ENCODE results near the gene SLC25A26. TPM values are rescaled to one million over a fixed set of nuclear protein-coding genes. Genes with fewer than 3 reads are reported as not detected.

SLC25A26 gene
- total RNA-seq, 4 donors from 2014 or later = 8.5 to 26.3 (median 16.7) TPM

GRCh38 chr3:66392966-66393332 lies 172.1 kb downstream of the SLC25A26 start:
- TF ChIP-seq CTCF (IDR thresholded peaks at IDR 0.05) = no peak
- no peak for TF ChIP-seq POLR2A (IDR thresholded peaks at IDR 0.05)
- intact Hi-C loops (cut with DNase I) = no loop called here
- H3K9me3 ChIP-seq = no peaks in the 10 kb centered on the region
- H3K27me3 ChIP-seq = no peaks in the 10 kb centered on the region
- peaks cover 0 to 23% (median 0%) of the 10 kb centered on the region in 3 donors for H3K4me1 ChIP-seq
- WGBS, 2 donors = 86 to 94% methylated on average over 2 of the region's 2 CpGs
- peaks cover 0 to 78% (median 6%) of the 10 kb centered on the region in 3 donors for H3K36me3 ChIP-seq
- no peak overlapping the region for H3K4me3 ChIP-seq
- DNase-seq = no peak
- peak overlapping the region in 3 of 4 donors; percentile 9 to 57 (median 37) for H3K27ac ChIP-seq

- WGBS, 2 donors = 66 to 74% methylated on average over 12 to 13 of the region's 13 CpGs
- Histone ChIP-seq H3K4me1 (peaks cover 0 to 23% (median 0%) of the 10 kb centered on the region in 3 donors), H3K27me3 (no peaks in the 10 kb centered on the region), H3K4me3 (peak overlapping the region in 1 of 4 donors; percentile 6), H3K27ac (peak overlapping the region in 3 of 4 donors; percentile 9 to 57 (median 46)), H3K36me3 (peaks cover 0 to 80% (median 6%) of the 10 kb centered on the region in 3 donors), H3K9me3 (no peaks in the 10 kb centered on the region)
- DNase-seq = no peak
- TF ChIP-seq CTCF (IDR thresholded peaks at IDR 0.05) (no peak), POLR2A (IDR thresholded peaks at IDR 0.05) (no peak)
- intact Hi-C loops (cut with DNase I) = no loop called here
These were observed 172.7 kb downstream of the SLC25A26 start for GRCh38 chr3:66393333-66394005.

- Histone ChIP-seq H3K4me3 (no peak overlapping the region), H3K9me3 (no peaks in the 10 kb centered on the region), H3K36me3 (peaks cover 0 to 83% (median 6%) of the 10 kb centered on the region in 3 donors), H3K27me3 (no peaks in the 10 kb centered on the region), H3K4me1 (peaks cover 0 to 23% (median 0%) of the 10 kb centered on the region in 3 donors), H3K27ac (peak overlapping the region in 3 of 4 donors; percentile 9 to 57 (median 46))
- no peak for TF ChIP-seq CTCF (IDR thresholded peaks at IDR 0.05)
- TF ChIP-seq POLR2A (IDR thresholded peaks at IDR 0.05) = no peak
- 80 to 81% methylated on average over 7 to 9 of the region's 12 CpGs for WGBS, 2 donors
- DNase-seq = no peak
- intact Hi-C loops (cut with DNase I) = no loop called here
These were observed 173.4 kb downstream of the SLC25A26 start for GRCh38 chr3:66394019-66394752.

- Histone ChIP-seq H3K4me3 (no peak overlapping the region), H3K36me3 (peaks cover 0 to 89% (median 6%) of the 10 kb centered on the region in 3 donors), H3K4me1 (peaks cover 0 to 23% (median 0%) of the 10 kb centered on the region in 3 donors), H3K9me3 (no peaks in the 10 kb centered on the region), H3K27ac (peak overlapping the region in 2 of 4 donors; percentile 32 to 57), H3K27me3 (no peaks in the 10 kb centered on the region)
- TF ChIP-seq POLR2A (IDR thresholded peaks at IDR 0.05) (no peak), CTCF (IDR thresholded peaks at IDR 0.05) (no peak)
- 77 to 88% methylated on average over 5 to 8 of the region's 8 CpGs for WGBS, 2 donors
- DNase-seq = no peak
- intact Hi-C loops (cut with DNase I) = no loop called here
These were observed 174.0 kb downstream of the SLC25A26 start for GRCh38 chr3:66394753-66395249.

GRCh38 chr3:66395635-66396034 lies 174.8 kb downstream of the SLC25A26 start:
- H3K27ac ChIP-seq = no peak overlapping the region
- TF ChIP-seq CTCF (IDR thresholded peaks at IDR 0.05) (no peak), POLR2A (IDR thresholded peaks at IDR 0.05) (no peak)
- no peaks in the 10 kb centered on the region for H3K9me3 ChIP-seq
- no peaks in the 10 kb centered on the region for H3K27me3 ChIP-seq
- DNase-seq = no peak
- intact Hi-C loops (cut with DNase I) = no loop called here
- H3K36me3 ChIP-seq = peaks cover 0 to 98% (median 6%) of the 10 kb centered on the region in 3 donors
- no peak overlapping the region for H3K4me3 ChIP-seq
- WGBS, 2 donors = 92 to 98% methylated on average over 6 to 7 of the region's 10 CpGs
- peaks cover 0 to 23% (median 0%) of the 10 kb centered on the region in 3 donors for H3K4me1 ChIP-seq
